ENCODE data around the gene GRID1.

The GRID1 gene

GRCh38 chr10:86353506-86354485, 12.8 kb downstream of the GRID1 start:
- DNase-seq: no peak

- DNase-seq: no peak
Measured at GRCh38 chr10:86350897-86351296, 15.7 kb downstream of the GRID1 start.

GRCh38 chr10:86349940-86350630, 16.5 kb downstream of the GRID1 start:
- DNase-seq: no peak

- no peak for DNase-seq
Measured at GRCh38 chr10:86349474-86349873, 17.1 kb downstream of the GRID1 start.

DNA sequence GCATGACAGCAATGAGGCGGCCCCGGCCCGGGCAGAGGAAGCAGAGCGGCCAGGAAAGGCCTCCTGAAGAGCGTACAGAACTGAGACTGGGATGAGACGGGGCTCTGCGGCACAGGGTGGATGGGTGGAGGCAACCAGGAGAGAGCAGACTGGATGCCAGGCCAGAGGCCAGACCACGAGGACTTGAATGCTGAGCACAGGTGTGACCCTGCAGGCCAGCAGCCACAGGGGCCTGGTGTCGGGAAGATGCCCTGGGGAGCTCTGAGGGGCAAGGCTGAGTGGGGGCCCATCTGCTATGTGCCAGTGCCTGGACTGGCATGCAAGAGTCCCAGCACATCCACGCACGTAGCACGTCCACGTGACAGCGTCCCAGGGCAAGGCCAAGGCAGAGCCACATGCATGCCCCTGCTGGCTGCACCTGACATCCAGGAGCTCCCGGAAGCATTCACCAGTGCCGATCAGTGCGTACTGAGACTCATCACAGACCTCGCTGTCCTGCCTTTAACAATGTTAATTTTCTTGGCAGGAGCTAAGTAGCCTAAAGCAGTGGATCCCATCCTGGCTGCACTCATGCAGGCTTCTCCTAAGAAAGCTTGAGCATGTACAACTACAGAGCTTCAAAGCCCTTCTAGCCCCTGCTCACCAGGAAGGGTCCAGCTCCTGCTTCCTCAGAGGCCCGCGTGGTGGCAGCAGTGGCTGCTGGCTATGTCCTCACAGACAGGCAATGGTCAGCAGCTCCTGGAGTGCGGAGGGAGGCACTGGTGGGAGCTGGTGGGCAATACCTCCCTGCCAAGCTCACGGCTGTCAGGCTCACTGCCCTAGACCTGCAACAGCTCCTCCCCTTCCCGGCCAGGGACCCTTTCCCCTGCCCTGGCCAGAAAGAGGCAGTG, 18.0 kb downstream of the GRID1 start:
- DNase-seq: no peak

GRCh38 chr10:86347856-86348255, 18.7 kb downstream of the GRID1 start:
- DNase-seq: no peak

DNA sequence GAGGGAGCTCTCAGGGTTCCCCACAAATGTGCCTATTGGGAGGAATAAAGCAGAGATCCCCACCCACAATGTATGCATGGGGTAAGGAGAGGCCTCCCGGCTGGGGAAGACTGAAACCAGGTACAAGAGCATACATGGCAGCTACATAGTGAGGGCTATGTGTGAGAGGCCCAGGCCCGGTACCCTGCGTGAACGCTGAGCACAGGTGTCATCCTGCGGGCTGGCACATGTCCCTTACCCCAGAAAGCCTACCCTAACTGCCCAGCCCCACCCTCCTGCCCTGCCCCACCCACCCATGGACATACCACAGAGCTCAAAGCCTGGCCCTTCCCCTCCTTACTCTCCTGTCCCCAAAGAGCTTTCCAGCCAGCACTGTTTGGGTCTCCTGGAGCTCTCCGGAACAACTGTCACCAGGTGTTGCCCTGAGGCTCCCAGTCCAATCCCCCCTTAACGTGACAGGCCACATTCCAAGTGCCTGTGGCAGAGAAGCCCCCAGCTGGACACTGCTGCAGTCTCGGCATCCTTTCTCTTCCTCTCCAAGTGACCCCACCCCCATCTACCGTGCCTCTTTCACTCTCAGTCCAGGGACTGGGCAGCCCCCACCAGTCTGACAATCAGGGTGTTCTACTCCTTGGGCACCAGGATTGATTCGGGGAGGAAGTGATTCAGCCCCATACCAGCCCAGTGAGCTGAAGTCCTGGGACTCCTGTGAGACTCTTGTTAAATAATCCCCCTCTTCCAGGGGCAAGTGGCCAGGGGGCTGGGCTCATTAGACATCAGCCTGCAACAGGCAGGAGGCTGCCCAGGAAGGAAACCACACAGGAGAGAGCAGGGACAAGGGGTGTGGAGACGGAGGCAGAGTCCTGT, 19.6 kb downstream of the GRID1 start:
- DNase-seq: no peak

GRCh38 chr10:86345859-86346798, 20.5 kb downstream of the GRID1 start:
- no peak for DNase-seq

- DNase-seq: no peak
Measured at GRCh38 chr10:86345296-86345858, 21.2 kb downstream of the GRID1 start.

DNA sequence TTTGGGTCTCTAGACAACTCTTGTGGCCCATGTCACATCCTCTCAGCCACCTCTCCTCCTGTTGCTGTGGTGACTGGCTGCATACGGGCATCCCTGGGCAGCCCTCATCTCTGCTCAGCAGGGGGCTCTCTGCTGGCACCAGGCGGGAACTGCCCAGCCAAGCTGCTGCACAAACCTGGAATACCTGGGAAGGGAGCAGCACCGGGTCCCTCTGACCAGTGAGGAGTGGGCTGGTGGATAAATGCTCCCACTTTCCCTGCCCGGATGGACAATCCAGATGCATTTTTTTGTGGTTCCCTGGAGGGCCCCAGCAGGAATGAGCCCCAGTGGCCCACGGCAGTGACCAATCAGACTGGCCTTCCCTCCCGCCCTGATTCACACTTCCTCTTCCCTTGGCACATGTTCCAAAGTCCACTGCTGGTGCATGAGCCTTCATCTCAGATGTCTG, 21.9 kb downstream of the GRID1 start:
- DNase-seq: no peak

DNA sequence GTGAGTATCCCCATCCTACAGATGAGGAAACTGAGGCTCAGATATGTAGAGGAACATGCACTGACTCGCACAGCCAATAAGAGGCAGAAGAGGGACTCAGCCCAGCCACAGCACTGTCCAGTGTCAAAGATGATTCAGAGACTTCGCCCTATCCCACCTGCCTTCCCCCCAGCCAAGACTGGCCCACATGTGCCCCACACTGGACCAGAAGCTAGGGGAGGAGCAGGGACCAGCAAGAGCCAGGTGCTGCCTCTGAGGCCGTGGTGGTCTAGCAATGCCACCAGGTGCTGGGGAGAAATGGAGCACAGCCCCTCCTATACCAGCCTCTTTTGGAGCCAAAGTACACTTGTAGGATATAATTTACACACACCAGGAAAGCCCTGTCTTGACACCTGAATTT, 22.3 kb downstream of the GRID1 start:
- DNase-seq: no peak

GRCh38 chr10:86343761-86344160, 22.8 kb downstream of the GRID1 start:
- no peak for DNase-seq

DNA sequence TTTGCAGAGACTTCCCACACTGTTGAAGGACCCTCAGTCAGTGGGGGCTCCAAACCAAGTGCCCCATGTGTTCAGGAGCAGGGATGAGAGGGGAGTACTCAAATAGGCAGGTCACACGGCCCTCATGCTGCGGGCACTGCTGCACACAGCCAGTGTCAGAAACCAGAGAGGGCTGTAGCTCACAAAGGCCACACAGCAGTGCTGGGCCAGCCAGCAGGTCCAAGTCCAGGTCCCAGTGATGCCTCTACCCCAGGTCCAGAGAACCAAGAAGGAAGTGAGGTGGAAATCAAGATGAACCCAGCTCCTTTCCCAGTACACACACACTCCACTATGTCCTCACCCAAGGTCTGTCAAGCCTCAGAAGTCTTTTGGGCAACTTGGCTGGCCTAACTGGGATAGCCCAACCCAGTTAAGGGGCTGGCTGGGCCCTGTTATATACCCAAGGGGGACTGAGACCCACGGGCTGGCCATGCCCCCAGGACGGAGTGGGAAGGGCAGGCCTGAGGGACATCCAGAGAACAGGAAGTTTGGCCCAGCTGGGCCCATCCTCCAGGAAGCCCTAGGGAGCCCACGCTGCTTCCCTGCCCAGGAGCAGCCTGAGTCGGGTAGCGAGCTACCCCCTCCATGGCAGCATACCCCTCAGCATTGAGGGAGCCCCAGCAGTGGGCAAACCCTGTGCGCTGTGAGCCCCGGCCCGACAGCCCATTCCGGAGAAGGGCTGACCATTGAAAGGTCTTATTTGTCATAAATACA, 24.3 kb downstream of the GRID1 start:
- DNase-seq: no peak

- no peak for DNase-seq
Measured at GRCh38 chr10:86341361-86341811, 25.2 kb downstream of the GRID1 start.

- no peak for DNase-seq
Measured at GRCh38 chr10:86340991-86341260, 25.7 kb downstream of the GRID1 start.

DNA sequence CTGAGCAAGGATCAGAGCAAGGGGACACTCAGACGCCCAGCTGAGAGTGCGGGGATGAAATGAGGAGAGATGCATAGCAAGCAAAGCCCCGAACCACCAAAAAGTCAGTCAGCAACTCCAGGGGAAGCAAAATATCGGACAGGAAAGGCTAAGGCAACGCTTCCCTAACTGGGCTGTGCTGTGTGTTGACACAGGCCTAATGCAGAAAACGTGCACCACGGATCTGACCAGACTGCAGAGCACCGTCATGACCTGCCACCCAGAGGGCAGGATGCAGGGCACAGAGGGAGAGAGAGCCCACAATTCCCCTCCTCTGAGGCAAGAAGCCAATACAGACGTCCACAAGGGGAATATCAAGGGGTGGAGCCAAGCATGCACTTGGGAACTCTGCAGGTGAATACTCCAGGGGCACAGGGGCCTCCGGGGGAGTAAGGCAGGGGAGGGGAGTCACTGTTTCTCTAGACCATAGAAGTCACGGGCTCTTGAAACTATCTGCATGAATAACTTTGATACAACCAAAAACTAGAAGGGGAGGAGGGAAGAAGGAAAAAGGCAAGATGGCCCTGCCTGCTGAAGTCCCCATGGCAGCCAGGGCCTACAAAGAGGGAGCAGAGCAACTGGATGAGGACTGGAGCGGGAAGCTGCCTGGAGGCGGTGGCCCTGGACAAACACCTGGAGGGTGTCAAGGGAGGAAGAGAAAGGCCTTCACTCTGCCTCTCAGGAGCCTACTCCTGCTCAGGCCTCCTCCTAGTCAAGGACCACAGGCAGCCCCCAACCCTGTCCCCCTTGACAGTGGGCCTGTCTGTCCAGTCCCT, 26.2 kb downstream of the GRID1 start:
- DNase-seq: no peak

DNA sequence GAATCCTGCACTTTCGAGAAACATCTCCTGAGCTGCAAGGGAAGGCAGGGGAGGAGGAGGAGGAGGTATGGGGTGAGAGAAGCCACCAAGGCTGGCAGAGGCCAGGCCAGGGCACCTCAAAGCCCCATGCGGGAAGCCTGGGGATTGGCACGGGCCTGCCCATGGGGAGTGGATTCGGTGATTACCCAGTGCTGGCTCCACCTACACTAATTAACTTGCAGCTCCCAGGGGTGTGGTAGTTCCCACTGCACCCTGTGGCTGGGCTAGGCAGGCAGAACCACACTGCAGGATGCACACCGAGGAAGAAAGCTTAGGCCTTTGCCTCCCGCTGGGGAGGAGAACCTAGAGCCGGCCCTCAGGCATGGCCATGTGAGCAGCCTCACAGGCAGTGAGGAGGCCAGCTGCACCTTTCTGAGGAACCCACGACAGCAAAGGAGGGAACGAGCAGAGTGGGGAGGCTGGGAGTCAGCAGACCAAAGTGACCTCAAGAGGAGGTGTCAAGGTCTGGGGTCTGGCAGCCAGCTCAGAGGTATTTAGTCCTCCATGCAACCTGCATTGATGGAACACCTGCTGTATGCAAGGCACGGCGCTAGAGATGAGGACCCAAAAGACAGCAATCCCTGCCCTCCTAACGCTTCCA, 27.2 kb downstream of the GRID1 start:
- DNase-seq: no peak

- DNase-seq: no peak
Measured at GRCh38 chr10:86337121-86337601, 29.4 kb downstream of the GRID1 start.
